CD14-positive monocyte (primary cell): ENCODE results near the gene TMEM59L. TPM values are rescaled to one million over a fixed set of nuclear protein-coding genes. Genes with fewer than 3 reads are reported as not detected.

ENCODE experiments used
- DNase-seq, 3 donors: peaks; one replicate each; pipeline ENCODE4 v3.0.0-alpha.2; 2011 to 2022
- H2AFZ ChIP-seq: 2 replicates; pipeline ENCODE4 v1.6.0; 2012; ENCODE audit warnings: mild to moderate bottlenecking, low read depth, low read length, inconsistent platforms; ENCODE audit not compliant: insufficient read depth, poor library complexity, severe bottlenecking
- H3K27ac ChIP-seq, 2 donors: 1 replicate in 1 of 2; 2 replicates in 1 of 2; pipeline ENCODE4 v1.5.1; 2012 to 2013; ENCODE audit warnings: low read length in 2 of 2, control low read depth in 1 of 2, inconsistent platforms in 1 of 2, low read depth in 1 of 2, mild to moderate bottlenecking in 1 of 2
- H3K27me3 ChIP-seq, 2 donors: one replicate each; pipeline versions ENCODE4 v1.6.0 to v1.6.1; 2011 to 2013; ENCODE audit warnings: low read length in 2 of 2; ENCODE audit not compliant: control insufficient read depth in 2 of 2, insufficient read depth in 2 of 2
- H3K36me3 ChIP-seq, 2 donors: replicated peaks in 1 of 2; 1 replicate in 1 of 2; 2 replicates in 1 of 2; pipeline versions ENCODE4 v1.5.1 to v1.6.1; 2012 to 2013; ENCODE audit warnings: low read length in 2 of 2, control low read depth in 1 of 2, inconsistent platforms in 1 of 2, mild to moderate bottlenecking in 1 of 2; ENCODE audit not compliant: insufficient read depth in 2 of 2, control insufficient read depth in 1 of 2
- H3K4me1 ChIP-seq, 2 donors: 1 replicate in 1 of 2; 2 replicates in 1 of 2; pipeline versions ENCODE4 v1.5.1 to v1.6.1; 2012 to 2013; ENCODE audit warnings: low read length in 2 of 2, control low read depth in 1 of 2, inconsistent platforms in 1 of 2, mild to moderate bottlenecking in 1 of 2, moderate library complexity in 1 of 2; ENCODE audit not compliant: insufficient read depth in 2 of 2, control insufficient read depth in 1 of 2
- H3K4me2 ChIP-seq: replicated peaks from 2 replicates; pipeline ENCODE3; 2012; ENCODE audit warnings: low read length, moderate library complexity, mild to moderate bottlenecking; ENCODE audit not compliant: poor library complexity, severe bottlenecking; ENCODE audit errors: extremely low read depth
- H3K4me3 ChIP-seq, 3 experiments: fragments of 200-600 bp in 1 of 3; sonication (generic) in 1 of 3; replicated peaks in 1 of 3; 1 replicate in 2 of 3; 2 replicates in 1 of 3; pipeline ENCODE4 v1.5.1; 2011 to 2013; ENCODE audit warnings: low read length in 3 of 3, mild to moderate bottlenecking in 3 of 3, control low read depth in 2 of 3, low read depth in 2 of 3, inconsistent platforms in 1 of 3, moderate library complexity in 1 of 3
- H3K79me2 ChIP-seq: 2 replicates; pipeline ENCODE4 v1.6.0; 2012; ENCODE audit warnings: mild to moderate bottlenecking, control low read depth, inconsistent platforms, low read length, moderate library complexity; ENCODE audit not compliant: insufficient read depth
- H3K9ac ChIP-seq: 2 replicates; pipeline ENCODE4 v1.6.0; 2017; ENCODE audit warnings: low read length, mild to moderate bottlenecking; ENCODE audit not compliant: insufficient read depth, poor library complexity, severe bottlenecking
- H3K9me3 ChIP-seq, 2 donors: replicated peaks in 1 of 2; 1 replicate in 1 of 2; 2 replicates in 1 of 2; pipeline versions ENCODE4 v1.5.1 to v1.6.1; 2012 to 2013; ENCODE audit warnings: low read length in 2 of 2, control low read depth in 1 of 2; ENCODE audit not compliant: control insufficient read depth in 1 of 2, insufficient read depth in 1 of 2
- H4K20me1 ChIP-seq: 2 replicates; pipeline ENCODE4 v1.6.0; 2012; ENCODE audit warnings: mild to moderate bottlenecking, low read length, control low read depth, moderate library complexity; ENCODE audit not compliant: insufficient read depth
- H3K27ac Mint-ChIP-seq, 7 donors: one replicate each; pipeline ENCODE4 v1.8.0; 2020; ENCODE audit warnings: mild to moderate bottlenecking in 7 of 7, mixed read lengths in 7 of 7, moderate library complexity in 6 of 7, inconsistent platforms in 2 of 7
- H3K27me3 Mint-ChIP-seq, 3 donors: one replicate each; pipeline ENCODE4 v1.8.0; 2021 to 2022; ENCODE audit warnings: low read depth in 3 of 3, mild to moderate bottlenecking in 3 of 3, mixed read lengths in 3 of 3, moderate library complexity in 3 of 3, inconsistent platforms in 1 of 3
- H3K36me3 Mint-ChIP-seq, 2 donors: one replicate each; pipeline ENCODE4 v1.8.0; 2020; ENCODE audit warnings: mixed read lengths in 2 of 2, inconsistent platforms in 1 of 2, mild to moderate bottlenecking in 1 of 2
- H3K4me1 Mint-ChIP-seq: one replicate; pipeline ENCODE4 v1.8.0; 2020; ENCODE audit warnings: mild to moderate bottlenecking, mixed read lengths
- H3K4me3 Mint-ChIP-seq, 2 donors: one replicate each; pipeline ENCODE4 v1.8.0; 2020; ENCODE audit warnings: mild to moderate bottlenecking in 2 of 2, mixed read lengths in 2 of 2, moderate library complexity in 1 of 2
- H3K9me3 Mint-ChIP-seq, 7 donors: one replicate each; pipeline ENCODE4 v1.8.0; 2020 to 2022; ENCODE audit warnings: mixed read lengths in 7 of 7, mild to moderate bottlenecking in 6 of 7, moderate library complexity in 6 of 7, inconsistent platforms in 2 of 7
- CTCF ChIP-seq: fragments of 200-600 bp; IDR thresholded peaks from one replicate; pipeline ENCODE4 v1.8.0; 2022; ENCODE audit warnings: antibody characterized with exemption, mild to moderate bottlenecking
- WGBS: methylation state at CpG from one replicate; pipeline ENCODE4 v1.1.5; 2013; ENCODE audit warnings: missing lambda C conversion rate; ENCODE audit not compliant: insufficient coverage; 5-methylcytosine and 5-hydroxymethylcytosine counted together
- intact Hi-C, 2 donors: fragments of 100-400 bp; cut with micrococcal nuclease; formaldehyde crosslinking; loops; one replicate each; pipeline versions ENCODE4 v1.15.0 to v1.15.1; 2023
- polyA plus RNA-seq, 3 donors: library from polyadenylated mRNA; depleted of rRNA in 1 of 3; unstranded in 2 of 3; stranded (reverse) in 1 of 3; fragments of 300-500 nt in 2 of 3; fragments of >200 nt in 1 of 3; fragmentation: Illumina TruSeq in 2 of 3; gene quantifications; 1 replicate in 2 of 3; 2 replicates in 1 of 3; pipeline ENCODE4 v1.2.3, GENCODE V29; 2012 to 2021

Gene TMEM59L
- polyA plus RNA-seq, 3 donors: not detected

- Mint-ChIP-seq H3K4me1 (peaks cover 4% of the 10 kb centered on the region), H3K27me3 (peaks cover 0 to 1% (median 0%) of the 10 kb centered on the region in 3 donors), H3K36me3 (peaks cover 38 to 65% of the 10 kb centered on the region in 2 donors), H3K9me3 (peaks cover 0 to 3% (median 1%) of the 10 kb centered on the region in 7 donors), H3K4me3 (no peak overlapping the region), H3K27ac (peak overlapping the region in 1 of 7 donors; percentile 9)
- no peak for DNase-seq
- no peak overlapping the region for H2AFZ ChIP-seq
- WGBS: 97% methylated on average over 5 of the region's 5 CpGs
- peaks cover 26 to 57% of the 10 kb centered on the region in 2 donors for H3K36me3 ChIP-seq
- no peaks in the 10 kb centered on the region for H3K9me3 ChIP-seq
- H3K4me3 ChIP-seq: no peak overlapping the region
- no peaks in the 10 kb centered on the region for H3K4me1 ChIP-seq
- no peak overlapping the region for H3K27ac ChIP-seq
- H3K9ac ChIP-seq: no peak overlapping the region
- TF ChIP-seq CTCF: no peak
- H3K79me2 ChIP-seq: no peaks in the 10 kb centered on the region
- H3K4me2 ChIP-seq: no peak overlapping the region
- H3K27me3 ChIP-seq: no peaks in the 10 kb centered on the region
- peaks cover 8% of the 10 kb centered on the region for H4K20me1 ChIP-seq
- intact Hi-C loops: no loop called here
Measured at GRCh38 chr19:18666784-18667183, 54.1 kb downstream of the TMEM59L start.

GRCh38 chr19:18667531-18668251 lies 55.0 kb downstream of the TMEM59L start:
- H3K79me2 ChIP-seq: no peaks in the 10 kb centered on the region
- no peak overlapping the region for H3K27ac Mint-ChIP-seq
- peaks cover 0 to 2% (median 0%) of the 10 kb centered on the region in 7 donors for H3K9me3 Mint-ChIP-seq

More at GRCh38 chr19:18667531-18668251, 55.0 kb downstream of the TMEM59L start:
- Mint-ChIP-seq H3K4me3 (no peak overlapping the region), H3K27me3 (peaks cover 0 to 1% (median 0%) of the 10 kb centered on the region in 3 donors), H3K36me3 (peaks cover 39 to 60% of the 10 kb centered on the region in 2 donors), H3K4me1 (peaks cover 4% of the 10 kb centered on the region)
- Histone ChIP-seq H3K4me1 (no peaks in the 10 kb centered on the region), H2AFZ (no peak overlapping the region), H3K4me2 (no peak overlapping the region), H3K9ac (no peak overlapping the region), H3K36me3 (peaks cover 26 to 57% of the 10 kb centered on the region in 2 donors), H3K27ac (no peak overlapping the region), H4K20me1 (peaks cover 8% of the 10 kb centered on the region), H3K4me3 (no peak overlapping the region), H3K9me3 (no peaks in the 10 kb centered on the region), H3K27me3 (no peaks in the 10 kb centered on the region)
- intact Hi-C loops: no loop called here
- no peak for DNase-seq
- TF ChIP-seq CTCF: no peak
- WGBS: 96% methylated on average over 55 of the region's 55 CpGs
